Measurements from ENCODE around the gene STARD8. TPM values are rescaled to one million over a fixed set of nuclear protein-coding genes. Genes with fewer than 3 reads are reported as not detected.
"Not testable (repeated sequence)": the region's sequence is repeated elsewhere in the genome, so short reads cannot be mapped to it uniquely, and the experiment has no call there.

STARD8 gene
- total RNA-seq, 1 donor from 2014 or later = 10.9 TPM

- not testable (repeated sequence) for DNase-seq (ENCODE audit: low spot score)
Measured at GRCh38 chrX:68656473-68656872, 9.0 kb downstream of the STARD8 start.

DNA sequence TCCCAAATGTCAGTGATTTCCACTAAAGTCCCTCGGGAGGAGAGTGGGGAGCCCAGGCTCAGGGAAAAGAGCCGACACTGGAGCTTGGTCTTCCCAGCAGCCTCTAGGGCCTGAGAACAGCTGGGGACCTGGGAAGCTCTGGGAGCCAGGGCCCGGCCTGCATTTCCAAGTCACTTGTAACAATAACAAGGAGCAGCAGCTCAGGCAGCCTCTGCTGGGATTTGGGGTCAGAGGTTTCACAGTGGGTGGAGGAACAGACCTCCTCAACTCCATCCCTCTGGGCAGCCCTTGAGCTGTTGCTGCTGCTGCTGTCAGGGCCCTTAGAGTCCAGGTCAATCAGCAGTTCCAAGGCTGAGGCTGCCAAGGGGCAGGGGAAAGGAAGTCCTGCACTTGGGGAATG lies 11.1 kb downstream of the STARD8 start:
- DNase-seq (ENCODE audit: low spot score) = no peak

- no peak for DNase-seq (ENCODE audit: low spot score)
Measured at GRCh38 chrX:68659385-68659784, 11.9 kb downstream of the STARD8 start.

GRCh38 chrX:68659786-68660185 lies 12.3 kb downstream of the STARD8 start:
- DNase-seq (ENCODE audit: low spot score) = no peak

- no peak for DNase-seq (ENCODE audit: low spot score)
Measured at GRCh38 chrX:68660746-68661145, 13.3 kb downstream of the STARD8 start.

DNA sequence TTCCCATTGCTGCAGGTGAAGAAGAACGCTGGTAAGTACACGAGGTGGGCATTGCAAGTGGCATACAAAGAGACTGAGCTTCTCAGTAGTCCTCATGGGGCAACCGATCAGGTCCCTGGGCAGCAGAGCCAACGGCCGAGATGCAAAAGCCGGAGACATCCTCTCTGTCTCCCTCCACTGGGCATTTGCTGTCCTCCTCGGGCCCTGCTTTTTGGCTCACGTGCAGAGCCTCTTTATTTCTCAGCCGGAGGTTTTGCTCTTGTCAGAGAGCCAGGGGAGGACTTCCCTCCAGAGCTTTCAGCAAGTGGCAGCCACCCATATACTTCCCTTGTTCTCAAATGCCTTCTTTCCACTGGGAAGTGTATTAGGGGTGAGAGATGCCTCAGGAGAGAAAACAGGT lies 18.0 kb downstream of the STARD8 start:
- DNase-seq (ENCODE audit: low spot score) = no peak

DNA sequence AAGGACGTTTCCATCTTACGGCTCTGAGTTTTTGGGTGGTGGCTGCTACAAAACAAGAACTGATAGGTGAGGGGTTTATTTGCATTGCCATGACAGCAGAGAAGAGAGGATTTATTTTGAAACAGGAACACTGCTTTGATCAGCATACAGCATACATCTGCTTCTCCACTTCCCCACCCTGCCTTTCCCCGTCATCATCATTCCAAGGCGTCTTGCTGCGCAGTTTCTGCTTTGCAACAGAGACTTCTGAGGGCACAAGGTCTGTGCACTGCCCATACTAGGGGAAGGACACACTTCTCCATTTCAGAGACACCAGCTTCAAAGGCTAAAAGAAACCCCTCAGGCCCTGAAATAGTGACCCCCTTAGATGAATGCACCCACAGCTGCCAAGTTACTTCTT lies 19.1 kb downstream of the STARD8 start:
- no peak for DNase-seq (ENCODE audit: low spot score)

DNA sequence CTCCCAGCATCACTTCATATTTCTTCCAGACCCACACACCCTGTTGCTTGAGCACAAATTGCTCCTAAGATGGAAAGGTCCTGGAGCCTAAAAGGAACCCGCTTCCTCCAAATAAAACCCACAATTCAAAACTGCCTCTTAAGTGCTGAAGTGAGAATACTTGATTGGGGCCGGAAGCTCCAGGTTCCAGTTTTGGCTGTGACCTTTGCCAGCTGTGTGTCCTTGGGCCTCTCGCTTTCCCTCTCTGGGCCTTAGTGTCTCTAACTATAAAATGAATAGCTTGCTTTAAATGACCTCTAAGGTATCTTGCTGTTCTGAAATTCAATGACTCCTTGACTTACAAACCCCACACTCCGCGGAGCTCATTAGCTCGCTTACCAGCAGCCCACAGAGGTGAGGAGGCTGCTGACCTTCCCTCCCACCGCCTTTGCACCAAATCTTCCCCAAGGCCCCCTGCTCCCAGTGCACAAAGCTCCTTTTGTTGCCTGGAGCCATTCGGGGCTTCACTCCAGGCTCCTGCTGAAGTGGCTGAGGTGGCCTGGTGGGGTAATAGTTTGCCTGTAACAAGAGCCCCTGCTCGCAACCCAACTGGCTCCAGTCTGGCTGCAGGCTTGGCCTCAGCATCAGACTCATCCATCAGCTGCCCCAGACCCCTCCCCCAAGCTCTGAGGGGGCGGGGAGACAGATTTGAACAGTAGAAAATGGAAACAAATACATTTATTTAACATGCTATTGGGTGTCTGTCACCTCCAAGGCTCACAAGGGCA lies 21.8 kb downstream of the STARD8 start:
- DNase-seq (ENCODE audit: low spot score) = no peak

DNA sequence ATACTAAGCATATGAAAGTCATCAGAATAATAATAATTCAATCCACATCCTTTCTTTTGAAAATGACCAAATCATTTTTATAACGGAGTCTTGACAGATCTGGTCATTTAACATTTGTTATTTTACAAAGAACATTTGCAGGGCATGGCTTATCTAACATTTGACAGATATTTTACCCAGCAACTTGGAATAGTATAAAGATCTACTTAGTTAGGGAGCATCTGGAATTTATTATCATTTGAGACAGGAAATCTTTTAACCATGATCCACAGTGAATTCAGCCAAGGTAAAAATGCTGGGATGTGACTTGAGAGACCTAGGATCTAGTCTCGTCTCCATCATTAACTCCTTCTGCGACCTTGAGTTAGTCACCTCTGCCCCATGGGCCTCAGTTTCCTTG lies 22.4 kb downstream of the STARD8 start:
- no peak for DNase-seq (ENCODE audit: low spot score)

DNA sequence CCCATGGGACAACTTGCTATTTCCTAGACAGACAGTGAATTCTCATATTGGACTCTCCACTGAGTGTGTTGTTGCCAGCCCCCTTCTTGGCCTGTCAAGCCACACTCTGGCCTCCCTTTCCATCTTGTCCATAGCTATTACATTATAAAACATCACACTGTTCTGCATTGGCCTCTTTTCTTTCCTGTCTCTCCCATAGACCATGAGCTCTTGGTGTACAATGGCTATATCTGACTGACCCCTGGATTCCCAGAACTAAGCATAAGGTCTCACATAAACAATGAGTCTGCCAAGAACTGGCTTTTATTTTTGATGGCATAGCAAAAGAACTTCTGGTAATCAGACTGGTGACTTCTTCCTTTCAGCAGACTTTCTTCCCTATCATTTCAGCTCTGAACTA lies 23.8 kb downstream of the STARD8 start:
- no peak for DNase-seq (ENCODE audit: low spot score)

DNA sequence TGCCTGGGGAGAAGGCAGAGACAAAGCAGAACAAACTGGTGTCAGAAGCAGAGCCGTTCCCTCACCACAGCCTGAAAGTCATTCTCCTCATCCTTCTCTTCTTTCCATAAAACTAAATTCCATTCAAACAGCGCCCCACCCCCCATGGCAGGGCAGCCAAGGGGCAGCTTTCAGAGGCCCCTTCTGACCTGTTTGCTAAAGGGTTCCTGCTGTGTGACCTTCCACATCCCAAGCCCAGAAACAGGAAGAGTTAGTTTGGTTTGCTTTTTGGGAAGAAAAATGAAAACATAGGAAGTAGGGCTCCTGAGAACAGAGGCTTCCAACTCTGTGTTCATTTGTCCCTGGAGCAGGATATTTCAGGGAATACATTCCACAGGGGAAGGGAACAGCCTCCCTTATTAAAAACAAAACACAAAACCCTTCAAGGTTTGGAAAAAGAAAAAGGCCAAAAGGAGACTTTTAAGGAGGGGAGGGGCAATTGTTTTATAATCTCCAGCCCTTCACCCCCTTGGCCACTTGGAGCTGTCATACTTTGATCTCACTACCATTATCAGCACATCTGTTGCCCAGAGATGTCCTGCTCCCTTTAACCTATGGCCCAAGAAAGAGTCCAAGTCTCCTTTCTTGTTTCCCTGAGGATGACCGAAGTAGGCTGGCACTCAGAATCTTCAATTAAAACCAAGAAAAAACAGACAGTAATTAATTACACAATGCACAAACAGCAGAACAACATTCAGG lies 25.3 kb downstream of the STARD8 start:
- no peak for DNase-seq (ENCODE audit: low spot score)

DNA sequence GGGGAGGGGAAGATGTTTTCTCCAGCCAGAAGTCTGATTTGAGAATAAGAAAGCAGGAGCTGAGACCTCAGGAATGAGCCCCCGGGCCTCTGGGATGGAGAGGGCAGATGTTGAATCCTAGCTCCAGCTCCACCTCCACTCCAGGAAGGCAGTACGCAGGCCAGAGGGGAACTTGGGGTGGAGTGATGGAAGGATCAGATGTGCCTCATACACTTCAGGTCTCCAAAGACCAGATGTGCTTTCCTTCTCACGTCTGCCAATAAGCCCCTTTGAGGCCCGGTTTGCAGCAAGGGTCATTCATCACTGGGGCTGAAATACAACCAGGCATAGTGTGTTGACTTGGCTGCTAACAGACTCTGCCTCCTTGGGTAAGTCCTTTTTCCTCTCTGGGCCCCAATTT lies 28.1 kb downstream of the STARD8 start:
- no peak for DNase-seq (ENCODE audit: low spot score)

DNA sequence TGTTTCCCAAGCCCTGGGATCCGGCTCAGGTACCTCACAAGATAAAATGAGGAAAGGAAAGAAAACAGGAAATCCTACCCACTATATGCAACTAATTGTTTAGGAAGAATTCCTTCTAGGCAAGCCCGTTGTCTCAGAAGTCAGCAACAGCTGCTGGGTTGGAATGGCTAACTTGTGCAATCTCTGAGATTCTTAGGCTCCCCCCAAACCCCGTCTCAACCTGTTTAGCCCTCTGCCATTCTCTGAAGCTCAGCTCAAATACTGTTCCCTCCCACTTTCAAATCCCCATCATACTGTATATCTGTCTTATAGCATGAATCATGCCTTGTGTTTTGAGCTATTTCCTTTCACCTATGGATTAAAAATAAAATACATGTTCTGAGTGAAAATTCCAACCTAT lies 28.9 kb downstream of the STARD8 start:
- no peak for DNase-seq (ENCODE audit: low spot score)

GRCh38 chrX:68677998-68678397 lies 30.5 kb downstream of the STARD8 start:
- DNase-seq (ENCODE audit: low spot score) = no peak

- DNase-seq (ENCODE audit: low spot score) = no peak
Measured at GRCh38 chrX:68681443-68681941, 34.0 kb downstream of the STARD8 start.

GRCh38 chrX:68682790-68683189 lies 35.3 kb downstream of the STARD8 start:
- no peak for DNase-seq (ENCODE audit: low spot score)

GRCh38 chrX:68683580-68683979 lies 36.1 kb downstream of the STARD8 start:
- DNase-seq (ENCODE audit: low spot score) = no peak

- no peak for DNase-seq (ENCODE audit: low spot score)
Measured at GRCh38 chrX:68684291-68684918, 36.9 kb downstream of the STARD8 start.

GRCh38 chrX:68684919-68685304 lies 37.4 kb downstream of the STARD8 start:
- no peak for DNase-seq (ENCODE audit: low spot score)

DNA sequence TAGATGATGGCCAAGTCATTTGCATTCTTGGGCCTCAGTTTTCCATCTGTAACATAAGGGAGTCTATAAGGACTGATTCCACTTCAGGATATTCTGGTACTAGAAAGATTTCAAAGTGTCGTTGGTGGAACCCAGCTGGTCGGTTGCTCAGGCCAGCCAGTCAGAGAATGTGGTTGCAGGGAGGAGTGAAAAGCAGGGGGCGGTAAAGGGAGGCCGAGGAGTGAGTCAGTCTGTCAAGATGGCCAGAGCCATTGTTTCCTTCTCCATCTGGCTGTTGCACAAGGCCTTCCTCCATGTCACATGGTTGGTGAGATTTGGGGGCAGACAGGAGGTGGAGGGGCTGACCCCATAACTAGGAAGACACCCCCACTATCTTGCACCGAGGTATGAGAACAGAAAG lies 38.2 kb downstream of the STARD8 start:
- no peak for DNase-seq (ENCODE audit: low spot score)

DNA sequence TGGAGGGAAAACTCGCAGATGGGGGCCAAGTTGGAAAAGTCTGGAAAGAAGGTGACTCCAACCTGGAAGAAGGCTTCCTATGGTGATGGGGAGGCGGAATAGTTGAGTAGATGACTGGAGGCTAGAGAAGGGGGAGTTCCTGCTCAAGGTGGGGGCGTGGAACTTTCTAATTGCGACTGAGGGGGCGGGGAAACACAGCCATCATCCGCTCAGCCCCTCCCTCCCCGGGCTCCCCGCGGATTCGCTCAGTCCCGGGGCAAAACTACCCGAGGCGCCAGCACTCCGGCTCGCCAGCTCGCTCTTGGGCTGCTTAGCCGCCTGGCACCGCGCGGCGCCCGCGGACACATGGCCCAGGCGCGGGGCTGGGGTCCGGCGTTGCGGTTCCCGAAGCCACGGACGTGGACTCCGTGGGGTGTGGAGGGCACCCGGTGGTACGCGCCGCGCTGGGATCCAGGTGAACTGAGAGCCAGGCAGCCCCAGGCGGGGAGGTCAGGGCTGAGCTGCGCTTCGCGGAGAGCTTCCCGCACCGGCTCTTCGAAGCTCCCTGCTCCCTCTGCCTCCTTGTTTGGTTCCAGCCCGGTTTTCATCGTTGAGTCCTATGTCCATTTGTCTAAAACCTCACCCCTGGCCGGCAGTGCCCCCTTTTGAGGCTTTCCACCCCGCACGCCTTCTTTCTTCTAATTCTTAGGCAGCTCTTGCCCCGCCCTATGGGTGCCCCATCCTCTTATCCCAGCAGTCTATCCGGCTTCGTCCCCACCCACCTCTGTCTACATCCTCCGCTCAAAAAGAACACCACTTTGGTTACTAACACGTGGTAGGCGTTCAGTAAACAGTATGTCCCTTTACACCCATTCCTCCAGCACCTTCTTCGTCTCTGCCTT lies 38.9 kb downstream of the STARD8 start:
- DNase-seq (ENCODE audit: low spot score) = no peak

DNA sequence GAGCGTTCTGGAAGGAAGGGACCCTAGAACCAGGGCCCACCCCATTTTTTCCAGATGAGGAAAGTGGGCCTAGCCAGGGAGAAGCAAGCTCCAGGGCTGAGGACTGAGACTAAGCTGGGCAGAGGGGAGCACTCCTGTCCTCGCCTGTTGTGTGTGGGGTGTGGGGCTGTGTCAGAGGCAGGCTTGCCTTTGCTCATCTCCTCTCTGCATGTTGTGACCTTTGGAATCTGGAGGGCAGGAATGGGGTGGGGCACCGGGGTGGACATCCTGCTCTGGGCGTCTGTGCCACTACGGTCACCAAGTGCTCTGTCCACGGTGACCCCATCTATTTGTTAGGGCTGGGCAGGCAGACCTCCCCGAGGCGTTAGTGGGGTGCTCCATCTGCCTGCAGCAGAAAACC lies 41.5 kb downstream of the STARD8 start:
- DNase-seq (ENCODE audit: low spot score) = not testable (repeated sequence)
